K562 (cell line): Measurements from ENCODE around the gene PLPPR1. TPM values are rescaled to one million over a fixed set of nuclear protein-coding genes. Genes with fewer than 3 reads are reported as not detected.

Experiments used
- ATAC-seq: fragments of 200-7000 bp; cut with Tn5 transposase; 3 replicates; pipeline ENCODE4 v1.9.1; 2020; ENCODE audit warnings: moderate library complexity
- BruUV-seq: library from RNA; stranded (reverse); fragments of 400-500 nt; replicated peaks from 2 replicates; lab custom pipeline; 2021; lab: Mats Ljungman, UMichigan
- CTCF ChIA-PET: fragments of 300-600 bp; formaldehyde crosslinking; extraction: SDS; loops from one replicate; lab custom pipeline; 2021; ENCODE audit warnings: low intra/inter-chr PET ratio; lab: Yijun Ruan, JAX
- POLR2A ChIA-PET: fragments of 300-600, 350-650 bp; sonication (Branson Sonifier 250); formaldehyde crosslinking; extraction: SDS; loops from one replicate; lab custom pipeline; 2021; ENCODE audit warnings: antibody characterized with exemption, inconsistent platforms; lab: Yijun Ruan, JAX
- DNase-seq, 4 experiments: peaks; one replicate each; pipeline versions ENCODE4 v3.0.0 to v3.0.0-alpha.2; 2011 to 2018; ENCODE audit warnings: low spot score in 3 of 4, mixed read lengths in 3 of 4; ENCODE audit errors: extremely low read depth in 1 of 4
- FAIRE-seq: peaks from 2 replicates; lab custom pipeline; 2011; peaks lifted over from hg19 to GRCh38; lab: Jason Lieb, UNC
- H2AFZ ChIP-seq: 2 replicates; pipeline ENCODE4 v1.6.0; 2011; ENCODE audit warnings: low read depth, low read length, control low read depth, inconsistent platforms
- H3K27ac ChIP-seq: fragments of 200-600 bp; 3 replicates; pipeline ENCODE4 v1.8.0; 2011; ENCODE audit warnings: low read depth, mild to moderate bottlenecking, control low read depth, inconsistent platforms, low read length, moderate library complexity, mixed read lengths; ENCODE audit errors: extremely low read depth
- H3K27me3 ChIP-seq, 2 experiments: fragments of 300-600 bp in 1 of 2; 2 replicates in 1 of 2; 3 replicates in 1 of 2; pipeline versions ENCODE4 v1.6.0 to v1.8.0; 2011; ENCODE audit warnings: inconsistent platforms in 2 of 2, low read length in 2 of 2, mild to moderate bottlenecking in 1 of 2, mixed read lengths in 1 of 2, moderate library complexity in 1 of 2; ENCODE audit not compliant: control insufficient read depth in 2 of 2, insufficient read depth in 2 of 2
- H3K36me3 ChIP-seq: fragments of 300-600 bp; 3 replicates; pipeline ENCODE4 v1.8.0; 2011; ENCODE audit warnings: mild to moderate bottlenecking, low read length, inconsistent platforms; ENCODE audit not compliant: control insufficient read depth, insufficient read depth
- H3K4me1 ChIP-seq, 2 experiments: fragments of 200-600 bp in 1 of 2; replicated peaks in 1 of 2; 2 replicates in 1 of 2; 3 replicates in 1 of 2; pipeline versions ENCODE4 v1.5.1 to v1.8.0; 2011; ENCODE audit warnings: inconsistent platforms in 2 of 2, low read length in 2 of 2, mild to moderate bottlenecking in 1 of 2, mixed read lengths in 1 of 2, moderate library complexity in 1 of 2; ENCODE audit not compliant: control insufficient read depth in 2 of 2, insufficient read depth in 2 of 2
- H3K4me2 ChIP-seq: 2 replicates; pipeline ENCODE4 v1.6.1; 2011; ENCODE audit warnings: low read length, control low read depth, inconsistent platforms, mixed read lengths; ENCODE audit not compliant: insufficient read depth
- H3K4me3 ChIP-seq: fragments of 200-600 bp; sonication (generic), shearing (Covaris generic); 2 replicates; pipeline ENCODE4 v1.5.1; 2016; ENCODE audit warnings: control low read depth, inconsistent platforms
- H3K79me2 ChIP-seq: fragments of 200-600 bp; 3 replicates; pipeline ENCODE4 v1.8.0; 2011; ENCODE audit warnings: low read length, inconsistent platforms; ENCODE audit not compliant: control insufficient read depth, insufficient read depth
- H3K9ac ChIP-seq, 2 experiments: 2 replicates each; pipeline versions ENCODE4 v1.6.0 to v1.6.1; 2011; ENCODE audit warnings: low read depth in 2 of 2, low read length in 2 of 2, control low read depth in 1 of 2, inconsistent platforms in 1 of 2, mild to moderate bottlenecking in 1 of 2, mixed read lengths in 1 of 2; ENCODE audit not compliant: insufficient read depth in 1 of 2
- H3K9me1 ChIP-seq: one replicate; pipeline ENCODE4 v1.6.0; 2011; ENCODE audit warnings: inconsistent platforms, mild to moderate bottlenecking, low read length, moderate library complexity; ENCODE audit not compliant: control insufficient read depth, insufficient read depth
- H3K9me3 ChIP-seq: replicated peaks from 2 replicates; pipeline ENCODE4 v1.5.1; 2011; ENCODE audit warnings: low read depth, low read length, inconsistent platforms; ENCODE audit not compliant: control insufficient read depth, insufficient read depth
- H4K20me1 ChIP-seq: replicated peaks from 2 replicates; pipeline ENCODE4 v1.6.1; 2011; ENCODE audit warnings: low read length, inconsistent platforms, mixed read lengths; ENCODE audit not compliant: control insufficient read depth, insufficient read depth
- CEBPZ ChIP-seq: fragments of 150-350 bp; IDR thresholded peaks from 2 replicates; pipeline ENCODE4 v1.6.1; 2014; ENCODE audit warnings: low read depth, mild to moderate bottlenecking, low read length, borderline replicate concordance
- EP400 ChIP-seq: fragments of 450-650 bp; IDR thresholded peaks from 2 replicates; pipeline ENCODE4 v1.6.1; 2017; ENCODE audit warnings: antibody characterized with exemption, mild to moderate bottlenecking, moderate library complexity
- FOXK1 ChIP-seq: sonication (generic); formaldehyde crosslinking; IDR thresholded peaks from 2 replicates; pipeline ENCODE4 v1.8.0; 2022; ENCODE audit warnings: missing genetic modification reagents, mild to moderate bottlenecking, borderline replicate concordance
- GMEB1 ChIP-seq: fragments of 250-450 bp; sonication (Bioruptor Pico); IDR thresholded peaks from 2 replicates; pipeline ENCODE4 v1.4.0; 2020; ENCODE audit warnings: mild to moderate bottlenecking
- HDAC3 ChIP-seq: fragments of 450-650 bp; IDR thresholded peaks from 2 replicates; pipeline ENCODE4 v1.6.1; 2018; ENCODE audit warnings: borderline replicate concordance, mild to moderate bottlenecking, moderate library complexity; ENCODE audit not compliant: partially characterized antibody
- MCM3 ChIP-seq: fragments of 450-650 bp; IDR thresholded peaks from 2 replicates; pipeline ENCODE4 v1.6.1; 2016
- NEUROD1 ChIP-seq: fragments of 150-350 bp; IDR thresholded peaks from 2 replicates; pipeline ENCODE4 v1.6.1; 2014; ENCODE audit warnings: borderline replicate concordance, low read length, low read depth; ENCODE audit not compliant: partially characterized antibody
- OTX1 ChIP-seq: fragments of 450-650 bp; formaldehyde crosslinking; IDR thresholded peaks from 2 replicates; pipeline ENCODE4 v1.4.0; 2022; ENCODE audit warnings: mild to moderate bottlenecking
- RFX5 ChIP-seq: IDR thresholded peaks from 2 replicates; pipeline ENCODE4 v1.6.1; 2011; ENCODE audit warnings: low read depth, mild to moderate bottlenecking, improper control_type of control experiment, low read length
- ZNF277 ChIP-seq: fragments of 250-450 bp; sonication (Bioruptor Pico); IDR thresholded peaks from 2 replicates; pipeline ENCODE4 v1.8.0; 2022; ENCODE audit warnings: inconsistent platforms, mild to moderate bottlenecking, moderate library complexity, borderline replicate concordance
- ZNF507 ChIP-seq: conservative IDR thresholded peaks from 2 replicates; pipeline ENCODE4 v1.6.1; 2017; ENCODE audit warnings: missing genetic modification characterization, missing compliant biosample characterization
- WGBS: fragments of 100-300 bp; shearing (Covaris generic); methylation state at CpG from one replicate; pipeline ENCODE4 v1.1.6; 2016; ENCODE audit warnings: low coverage, mixed read lengths; ENCODE audit not compliant: insufficient coverage; ENCODE audit errors: missing lambda C conversion rate; 5-methylcytosine and 5-hydroxymethylcytosine counted together
- in situ Hi-C: fragments of 300-500 bp; cut with MboI; formaldehyde crosslinking; loops from 4 replicates; pipeline ENCODE4 v1.15.0; 2018; ENCODE audit warnings: inconsistent platforms, mixed read lengths
- intact Hi-C: fragments of 100-400 bp; cut with micrococcal nuclease; formaldehyde crosslinking; loops from 2 replicates; pipeline ENCODE4 v1.14.2; 2022
- polyA plus RNA-seq, 8 experiments: library from polyadenylated mRNA; depleted of rRNA in 4 of 8; stranded (reverse) in 5 of 8; unstranded in 3 of 8; fragments of >200 nt; fragmentation: Nextera tagmentation in 2 of 8; fragmentation: Illumina TruSeq in 1 of 8; extraction: Ambion mirVana in 2 of 8; extraction: Trizol in 1 of 8; gene quantifications; 2 replicates each; pipeline versions ENCODE4 v1.2.1 to v1.2.3, GENCODE V29; 2011 to 2014; ENCODE audit warnings: inconsistent platforms in 1 of 8, missing spikeins in 1 of 8
- total RNA-seq, 7 experiments: library from RNA; depleted of rRNA in 6 of 7; stranded (reverse); fragments of >200 nt in 6 of 7; fragmentation: Illumina TruSeq in 2 of 7; extraction: Trizol in 2 of 7; gene quantifications; 2 replicates each; pipeline versions ENCODE4 v1.2.1 to v1.2.3, GENCODE V29; 2011 to 2021; ENCODE audit warnings: low replicate concordance in 1 of 7

PLPPR1 gene
- total and polyA plus RNA-seq, 9 of the 15 experiments (the other 6 are each of a cell fraction or from before 2014, with no cell fraction given): not detected

GRCh38 chr9:101209670-101210069 lies 181.1 kb downstream of the PLPPR1 start:
- no peak for TF ChIP-seq NEUROD1
- TF ChIP-seq ZNF507 (tag): no peak
- no peak for TF ChIP-seq CEBPZ
- no peak for TF ChIP-seq FOXK1 (CRISPR knock-in tag)
- TF ChIP-seq RFX5: no peak
- no peak for TF ChIP-seq EP400
- TF ChIP-seq MCM3: no peak
- no peak for TF ChIP-seq HDAC3
- no peak for TF ChIP-seq GMEB1 (CRISPR knock-in tag)
- no peak for TF ChIP-seq OTX1 (CRISPR knock-in tag)
- no peak for TF ChIP-seq ZNF277 (CRISPR knock-in tag)
- intact Hi-C loops (no loop called here), in situ Hi-C loops (no loop called here)
- ATAC-seq (no peak), FAIRE-seq (no peak), DNase-seq (no peak)
- H3K4me2 ChIP-seq: no peak overlapping the region
- H3K4me3 ChIP-seq: no peak overlapping the region
- POLR2A ChIA-PET: no interaction called here
- no TSS peak for BruUV-seq
- no peaks in the 10 kb centered on the region for H3K9me1 ChIP-seq
- H3K9ac ChIP-seq: no peak overlapping the region
- no peaks in the 10 kb centered on the region for H3K27me3 ChIP-seq
- H4K20me1 ChIP-seq: no peaks in the 10 kb centered on the region
- no peak overlapping the region for H3K27ac ChIP-seq
- no peaks in the 10 kb centered on the region for H3K9me3 ChIP-seq
- H3K79me2 ChIP-seq: no peaks in the 10 kb centered on the region
- CTCF ChIA-PET: no interaction called here
- no peaks in the 10 kb centered on the region for H3K4me1 ChIP-seq
- no peak overlapping the region for H2AFZ ChIP-seq
- WGBS: 0% methylated on average over 4 of the region's 4 CpGs
- no peaks in the 10 kb centered on the region for H3K36me3 ChIP-seq
